ENCODE measurements around the gene SLC9B1.

DNA sequence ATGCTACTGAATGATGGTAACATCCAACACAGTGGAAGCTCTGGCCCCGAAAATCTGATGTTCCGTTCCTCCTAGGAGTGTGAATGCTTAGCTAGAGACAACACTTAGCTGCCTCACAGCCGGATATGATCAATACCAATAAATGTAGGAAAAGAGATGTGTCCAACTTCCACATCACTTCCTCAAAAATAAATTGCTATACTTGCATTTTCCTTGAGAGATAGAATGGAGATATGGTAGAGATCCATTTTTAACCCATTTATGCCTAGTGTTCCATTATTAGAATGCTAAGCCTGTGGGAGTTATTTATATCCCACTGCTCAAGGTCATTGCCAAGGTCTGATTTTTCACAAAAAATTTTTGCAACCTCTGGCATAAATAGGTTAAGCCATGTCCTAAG, 5.5 kb upstream of the SLC9B1 start:
- TF ChIP-seq L3MBTL2 (conservative IDR thresholded peaks at IDR 0.05) (no peak), BHLHE40 (IDR thresholded peaks at IDR 0.05; ENCODE audit: borderline replicate concordance) (no peak), NFRKB (IDR thresholded peaks at IDR 0.05) (no peak), ARNT (IDR thresholded peaks at IDR 0.05) (no peak), SP1 (IDR thresholded peaks at IDR 0.05) (no peak), FOXK2 (IDR thresholded peaks at IDR 0.05) (no peak), FOXM1 (IDR thresholded peaks at IDR 0.05; ENCODE audit: borderline replicate concordance) (no peak), SUZ12 (IDR thresholded peaks at IDR 0.05) (no peak), ELF4 (IDR thresholded peaks at IDR 0.05) (no peak), FOXA1 (IDR thresholded peaks at IDR 0.05) (no peak), LEF1 (IDR thresholded peaks at IDR 0.05; ENCODE audit: borderline replicate concordance) (no peak)
